OCI-LY7 (cell line): ENCODE data around the gene RAD23A.

Source experiments
- EZH2phosphoT487 ChIP-seq: fragments of 200-600 bp; sonication (generic); IDR thresholded peaks from 2 replicates; pipeline ENCODE4 v1.6.1; 2018; ENCODE audit warnings: low read depth, borderline replicate concordance, mild to moderate bottlenecking, mixed run types, antibody characterized with exemption, low read length, moderate library complexity, mixed read lengths
- TF ChIP-seq, protein P1 (sequence below): fragments of 200-600 bp; sonication (generic); conservative IDR thresholded peaks from 2 replicates; pipeline ENCODE4 v1.5.1; 2014; ENCODE audit warnings: mild to moderate bottlenecking, antibody characterized with exemption, low read length, moderate library complexity, mixed read lengths

DNA sequence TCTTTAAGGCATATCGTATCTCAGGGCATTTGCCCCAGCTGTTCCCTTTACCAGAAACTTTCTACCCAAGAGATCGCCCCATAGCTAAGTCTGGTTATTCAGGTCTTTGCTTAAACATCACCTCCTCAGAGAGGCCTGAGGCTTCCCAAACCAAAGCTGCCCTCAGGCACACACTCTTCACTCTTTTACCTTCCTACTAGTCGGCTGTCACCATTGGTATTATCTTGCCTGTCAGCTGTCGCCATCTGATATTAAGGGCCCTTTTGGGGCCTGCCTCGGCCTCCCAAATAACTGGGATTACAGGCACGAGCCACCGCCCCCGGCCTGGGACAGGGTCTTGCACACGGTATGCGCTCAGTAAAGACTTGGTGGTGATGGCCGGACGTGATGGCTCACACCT, 10.3 kb downstream of the RAD23A start:
- TF ChIP-seq, protein P1, sequence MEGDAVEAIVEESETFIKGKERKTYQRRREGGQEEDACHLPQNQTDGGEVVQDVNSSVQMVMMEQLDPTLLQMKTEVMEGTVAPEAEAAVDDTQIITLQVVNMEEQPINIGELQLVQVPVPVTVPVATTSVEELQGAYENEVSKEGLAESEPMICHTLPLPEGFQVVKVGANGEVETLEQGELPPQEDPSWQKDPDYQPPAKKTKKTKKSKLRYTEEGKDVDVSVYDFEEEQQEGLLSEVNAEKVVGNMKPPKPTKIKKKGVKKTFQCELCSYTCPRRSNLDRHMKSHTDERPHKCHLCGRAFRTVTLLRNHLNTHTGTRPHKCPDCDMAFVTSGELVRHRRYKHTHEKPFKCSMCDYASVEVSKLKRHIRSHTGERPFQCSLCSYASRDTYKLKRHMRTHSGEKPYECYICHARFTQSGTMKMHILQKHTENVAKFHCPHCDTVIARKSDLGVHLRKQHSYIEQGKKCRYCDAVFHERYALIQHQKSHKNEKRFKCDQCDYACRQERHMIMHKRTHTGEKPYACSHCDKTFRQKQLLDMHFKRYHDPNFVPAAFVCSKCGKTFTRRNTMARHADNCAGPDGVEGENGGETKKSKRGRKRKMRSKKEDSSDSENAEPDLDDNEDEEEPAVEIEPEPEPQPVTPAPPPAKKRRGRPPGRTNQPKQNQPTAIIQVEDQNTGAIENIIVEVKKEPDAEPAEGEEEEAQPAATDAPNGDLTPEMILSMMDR = no peak
- no peak for TF ChIP-seq EZH2phosphoT487
